HCT116 (cell line): ENCODE measurements around the gene SMYD3.

ENCODE experiments used
- CTCF ChIP-seq, 3 experiments: fragments of 200-600 bp in 1 of 3; sonication (generic) in 1 of 3; IDR thresholded peaks in 2 of 3; conservative IDR thresholded peaks in 1 of 3; 2 replicates each; pipeline ENCODE4 v1.5.1; 2012 to 2017; ENCODE audit warnings: low read depth in 2 of 3, low read length in 2 of 3, antibody characterized with exemption in 1 of 3, borderline replicate concordance in 1 of 3, control low read depth in 1 of 3, mild to moderate bottlenecking in 1 of 3, mixed read lengths in 1 of 3, mixed run types in 1 of 3, moderate library complexity in 1 of 3; ENCODE audit not compliant: insufficient read depth in 1 of 3
- EGR1 ChIP-seq: IDR thresholded peaks from 2 replicates; pipeline ENCODE4 v1.6.1; 2012; ENCODE audit warnings: low read depth
- EZH2 ChIP-seq: fragments of 200-600 bp; sonication (generic); IDR thresholded peaks from 2 replicates; pipeline ENCODE4 v1.6.1; 2017; ENCODE audit warnings: antibody characterized with exemption, mixed run types
- EZH2phosphoT487 ChIP-seq: fragments of 200-600 bp; IDR thresholded peaks from 2 replicates; pipeline ENCODE4 v1.6.1; 2018; ENCODE audit warnings: antibody characterized with exemption, borderline replicate concordance
- POLR2A ChIP-seq: IDR thresholded peaks from 2 replicates; pipeline ENCODE4 v1.7.0; 2011; ENCODE audit warnings: borderline replicate concordance; ENCODE audit not compliant: insufficient read depth, insufficient read length; ENCODE audit errors: extremely low read depth
- REST ChIP-seq: IDR thresholded peaks from 2 replicates; pipeline ENCODE4 v1.6.1; 2012; ENCODE audit warnings: low read depth
- SP1 ChIP-seq: IDR thresholded peaks from 2 replicates; pipeline ENCODE4 v1.6.1; 2012; ENCODE audit warnings: low read depth
- ZNF274 ChIP-seq: fragments of 200-500 bp; sonication (Bioruptor generic); IDR thresholded peaks from 2 replicates; pipeline ENCODE4 v1.6.1; 2014; ENCODE audit warnings: mild to moderate bottlenecking, low read depth, low read length, inconsistent platforms

- TF ChIP-seq EZH2 (no peak), EZH2phosphoT487 (no peak), ZNF274 (no peak), REST (no peak), POLR2A (no peak), CTCF (IDR thresholded peaks at IDR 0.05 in 2 of 3, conservative IDR thresholded peaks at IDR 0.05 in 1 of 3; ENCODE audit: borderline replicate concordance in 1 of 3, insufficient read depth in 1 of 3, low read depth in 2 of 3, low read length in 2 of 3) (no peak), EGR1 (no peak), SP1 (no peak)
Observed at GRCh38 chr1:246160374-246160773, 346.7 kb downstream of the SMYD3 start.
